RCC 7860 (cell line): ENCODE results near the gene APBB1IP.
A peak's percentile ranks its signal among the peaks of the same experiment; 100 is the strongest.
"Not testable (repeated sequence)": the region's sequence is repeated elsewhere in the genome, so short reads cannot be mapped to it uniquely, and the experiment has no call there.

Source experiments
- DNase-seq: peaks from one replicate; pipeline ENCODE4 v3.0.0-alpha.2; 2015; ENCODE audit warnings: low spot score
- FAIRE-seq: peaks from 2 replicates; lab custom pipeline; 2012; peaks lifted over from hg19 to GRCh38; lab: Jason Lieb, UNC

Gene APBB1IP, protein sequence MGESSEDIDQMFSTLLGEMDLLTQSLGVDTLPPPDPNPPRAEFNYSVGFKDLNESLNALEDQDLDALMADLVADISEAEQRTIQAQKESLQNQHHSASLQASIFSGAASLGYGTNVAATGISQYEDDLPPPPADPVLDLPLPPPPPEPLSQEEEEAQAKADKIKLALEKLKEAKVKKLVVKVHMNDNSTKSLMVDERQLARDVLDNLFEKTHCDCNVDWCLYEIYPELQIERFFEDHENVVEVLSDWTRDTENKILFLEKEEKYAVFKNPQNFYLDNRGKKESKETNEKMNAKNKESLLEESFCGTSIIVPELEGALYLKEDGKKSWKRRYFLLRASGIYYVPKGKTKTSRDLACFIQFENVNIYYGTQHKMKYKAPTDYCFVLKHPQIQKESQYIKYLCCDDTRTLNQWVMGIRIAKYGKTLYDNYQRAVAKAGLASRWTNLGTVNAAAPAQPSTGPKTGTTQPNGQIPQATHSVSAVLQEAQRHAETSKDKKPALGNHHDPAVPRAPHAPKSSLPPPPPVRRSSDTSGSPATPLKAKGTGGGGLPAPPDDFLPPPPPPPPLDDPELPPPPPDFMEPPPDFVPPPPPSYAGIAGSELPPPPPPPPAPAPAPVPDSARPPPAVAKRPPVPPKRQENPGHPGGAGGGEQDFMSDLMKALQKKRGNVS

DNA sequence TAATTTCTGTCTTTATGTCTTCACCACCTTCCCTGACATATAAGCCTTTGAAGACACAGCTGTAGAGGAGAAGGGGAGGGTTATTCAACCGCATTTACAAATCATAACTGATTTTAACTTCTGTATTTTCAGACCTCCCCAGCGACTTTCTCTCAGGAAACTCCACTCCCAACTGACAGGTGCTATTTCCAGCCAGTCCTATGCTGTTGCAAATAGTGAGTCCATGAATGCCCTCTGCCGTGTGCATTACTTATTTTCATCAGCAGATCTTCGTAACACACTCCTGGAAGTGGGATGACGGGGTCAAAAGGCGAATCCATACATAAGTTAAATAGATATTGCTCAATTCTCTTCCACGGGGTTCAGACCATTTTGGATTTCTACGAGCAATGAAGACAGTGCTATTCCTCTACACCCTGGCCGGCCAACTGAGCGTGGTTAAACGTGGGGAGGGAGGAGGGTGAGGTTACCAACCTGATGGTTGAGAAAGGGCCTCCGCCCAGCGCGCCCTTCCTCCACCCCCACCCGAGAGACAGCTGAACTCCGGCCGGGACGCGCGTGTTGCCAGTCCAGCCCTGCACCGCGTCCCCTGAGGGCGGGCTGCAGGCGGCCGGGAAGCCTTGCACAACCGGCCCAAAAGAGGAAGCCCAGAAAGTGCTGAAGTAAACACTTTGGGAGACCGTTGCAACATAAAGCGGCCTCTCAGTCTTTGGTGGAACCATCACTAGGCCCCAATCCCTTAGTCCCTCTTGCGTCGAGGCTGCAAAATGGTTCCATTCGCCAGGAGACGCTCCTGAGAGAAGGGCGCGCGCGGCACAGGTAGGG lies at the start of gene APBB1IP:
APBB1IP (plus strand) TSS at position 705 of the 825 bp plus-strand sequence. CDS start 53,986 bp downstream, outside the sequence.
- DNase-seq = peak; percentile 53
- peak; percentile 42 for FAIRE-seq

DNA sequence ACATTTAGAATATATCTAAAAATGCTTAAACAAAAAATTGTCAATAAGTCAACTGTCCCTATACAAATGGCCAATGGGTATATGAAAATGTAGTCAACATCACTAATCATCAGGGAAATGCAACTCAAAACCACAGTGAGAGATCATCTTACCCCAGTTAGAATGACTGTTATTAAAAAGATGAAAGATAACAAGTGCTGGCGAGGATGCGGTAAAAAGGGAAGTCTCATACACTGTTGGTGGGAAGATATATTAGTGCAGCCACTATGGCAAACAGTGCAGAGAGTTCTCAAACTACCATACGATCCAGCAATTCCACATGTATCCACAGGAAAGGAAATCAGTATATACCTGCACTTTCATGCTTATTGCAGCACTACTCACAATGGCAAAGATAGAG lies 48.6 kb upstream of the APBB1IP start:
- FAIRE-seq (no peak), DNase-seq (no peak)

DNA sequence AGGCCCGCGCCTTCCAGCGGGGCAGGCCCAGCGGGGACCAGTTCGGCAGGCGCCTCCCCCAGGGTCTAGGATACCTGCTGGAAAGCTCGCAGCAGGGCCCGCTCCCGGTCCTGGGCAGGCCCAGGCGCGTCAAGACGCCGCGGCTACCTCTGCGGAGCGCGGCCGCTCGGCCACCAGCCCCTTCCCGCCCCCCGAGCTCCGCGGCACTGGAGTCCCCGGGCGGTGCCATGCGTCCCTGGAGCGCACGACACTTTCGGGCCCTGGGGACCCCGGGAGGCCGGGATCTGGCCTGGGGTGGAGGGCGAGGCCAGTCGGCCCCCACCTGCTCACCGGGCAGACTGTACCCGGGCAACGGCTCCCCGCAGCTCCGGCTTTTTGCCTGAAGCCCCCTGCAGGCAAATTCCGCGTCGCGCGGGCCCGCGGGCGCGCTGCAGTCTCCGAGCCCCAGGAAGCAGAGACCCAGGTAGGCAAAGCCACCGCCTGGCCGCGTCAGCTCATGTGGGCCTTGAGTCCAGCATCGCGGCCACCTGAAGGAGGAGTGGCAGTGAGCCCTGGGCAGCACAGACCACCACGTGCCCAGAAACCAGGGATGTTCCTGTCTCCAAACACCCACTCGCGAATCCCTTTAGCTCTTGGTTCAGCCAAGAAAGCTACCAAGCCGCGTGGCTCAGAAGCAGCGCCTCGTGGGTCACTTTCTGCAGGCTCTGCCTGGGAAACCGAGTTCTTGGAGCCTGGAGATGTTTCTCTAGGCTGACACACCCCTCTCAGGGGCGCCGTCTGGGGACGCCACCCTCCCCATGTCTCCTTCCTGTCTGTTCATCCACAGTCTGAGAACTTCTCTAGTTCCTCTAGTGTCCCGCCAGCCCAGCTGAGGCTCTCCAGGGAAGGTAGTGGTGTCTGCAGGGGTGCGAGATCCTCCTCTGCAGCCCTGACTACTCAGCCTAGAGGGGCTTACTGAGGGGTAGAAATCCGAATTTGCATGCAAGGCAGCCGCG lies 46.1 kb upstream of the APBB1IP start:
- FAIRE-seq (no peak), DNase-seq (no peak)

DNA sequence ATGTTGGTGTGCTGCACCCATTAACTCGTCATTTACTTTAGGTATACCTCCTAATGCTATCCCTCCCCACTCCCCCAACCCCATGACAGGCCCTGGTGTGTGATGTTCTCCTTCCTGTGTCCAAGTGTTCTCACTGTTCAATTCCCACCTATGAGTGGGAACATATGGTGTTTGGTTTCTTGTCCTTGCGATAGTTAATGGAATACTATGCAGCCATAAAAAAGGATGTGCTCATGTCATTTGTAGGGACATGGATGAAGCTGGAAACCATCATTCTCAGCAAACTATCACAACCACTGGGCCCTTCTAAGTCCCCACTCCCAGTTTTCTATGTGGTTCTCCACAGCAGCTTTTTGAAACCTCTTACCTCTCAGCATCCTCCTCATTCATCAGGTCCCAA lies 39.8 kb upstream of the APBB1IP start:
- DNase-seq, FAIRE-seq: not testable (repeated sequence)

DNA sequence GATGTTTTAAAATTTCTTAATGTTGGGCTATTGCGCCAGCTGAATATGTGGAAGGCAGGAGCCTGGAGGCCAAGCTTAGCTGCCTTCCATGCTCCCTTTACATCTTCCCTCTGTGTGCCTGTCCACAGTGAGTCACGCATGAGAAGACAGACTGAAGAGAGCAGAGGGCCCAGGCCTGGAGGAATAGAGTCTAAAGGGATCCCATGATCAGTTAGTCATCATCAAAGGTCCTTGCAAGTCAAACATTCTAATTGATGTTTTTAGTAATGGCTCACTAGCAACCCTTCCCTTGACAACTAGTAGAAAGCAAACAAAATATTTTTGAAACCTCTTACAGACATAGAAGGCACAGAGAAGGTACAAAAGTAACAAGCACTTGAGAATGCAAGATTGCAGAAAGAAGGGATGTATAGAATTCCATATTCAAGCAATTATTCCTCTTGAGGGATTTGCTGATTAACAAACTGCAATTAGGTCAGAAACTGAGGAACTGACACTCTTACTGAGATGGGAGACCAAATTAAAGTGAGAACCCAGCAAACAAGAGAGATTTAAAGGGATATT lies 30.7 kb upstream of the APBB1IP start:
- DNase-seq (peak; percentile 97), FAIRE-seq (peak; percentile 97)

DNA sequence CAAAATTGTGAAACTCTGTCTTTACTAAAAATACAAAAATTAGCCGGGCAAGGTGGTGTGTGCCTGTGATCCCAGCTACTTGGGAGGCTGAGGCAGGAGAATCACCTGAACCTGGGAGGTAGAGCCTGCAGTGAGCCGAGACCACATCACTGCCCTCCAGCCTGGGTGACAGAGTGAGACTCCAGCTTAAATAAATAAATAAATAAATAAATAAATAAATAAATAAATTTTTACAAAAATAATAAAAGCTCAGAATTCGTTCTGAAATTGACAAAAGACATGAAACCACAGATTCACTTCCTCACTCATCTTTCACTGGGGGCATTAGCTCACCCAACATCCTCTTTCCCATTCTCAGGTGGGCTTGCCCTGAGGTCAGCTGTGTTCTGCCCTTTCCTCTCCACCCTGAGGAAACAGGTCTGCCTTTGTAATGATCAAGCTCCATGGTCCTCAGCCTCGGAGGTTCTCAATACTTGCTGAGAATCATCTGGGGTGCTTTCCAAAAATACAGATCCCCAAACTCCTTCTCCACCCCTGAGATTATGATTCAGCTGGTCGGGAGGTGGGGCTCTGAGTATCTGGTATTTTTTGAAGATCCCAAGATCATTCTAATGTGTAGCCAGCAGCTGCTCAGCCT lies 29.2 kb upstream of the APBB1IP start:
- no peak for FAIRE-seq

DNA sequence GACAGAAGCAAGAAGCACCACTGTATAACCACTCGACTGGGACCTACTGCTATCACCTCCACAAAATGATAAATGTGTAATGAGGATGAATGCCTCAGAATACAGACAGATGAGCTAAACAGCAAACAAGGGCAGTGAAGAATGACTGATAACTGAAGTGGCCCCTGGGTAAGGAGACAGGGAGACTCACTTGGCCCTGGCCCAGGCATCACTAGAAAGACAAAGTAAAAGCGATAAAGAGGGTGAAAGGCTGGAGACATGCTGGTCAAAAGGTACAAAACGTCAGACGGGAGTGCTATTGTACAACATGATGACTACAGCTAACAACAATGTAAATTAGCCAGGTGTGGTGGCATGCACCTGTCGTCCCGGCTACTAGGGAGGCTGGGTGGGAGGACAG lies 27.8 kb upstream of the APBB1IP start:
- DNase-seq = no peak
- FAIRE-seq = no peak

More for the DNA sequence above, 29.2 kb upstream of the APBB1IP start:
- DNase-seq = no peak

DNA sequence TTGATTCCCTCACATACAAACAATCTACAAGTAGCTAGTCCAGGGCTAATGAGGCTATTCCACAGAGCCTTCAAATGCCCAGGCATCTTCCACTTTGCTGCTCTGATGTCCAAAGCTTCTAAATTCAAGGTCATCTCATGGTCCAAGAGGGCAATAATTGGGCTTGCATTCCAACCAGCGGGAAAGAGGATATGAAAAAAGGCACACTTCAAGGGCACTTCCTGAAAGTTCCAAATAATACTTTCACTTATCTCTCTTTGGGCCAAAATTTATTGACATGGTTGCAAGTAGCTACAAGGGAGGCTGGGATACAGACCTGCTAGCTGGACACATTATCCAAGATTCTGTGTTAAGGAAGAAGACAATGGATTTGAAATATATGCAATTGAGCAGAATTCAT lies 25.2 kb upstream of the APBB1IP start:
- FAIRE-seq = no peak
- no peak for DNase-seq

DNA sequence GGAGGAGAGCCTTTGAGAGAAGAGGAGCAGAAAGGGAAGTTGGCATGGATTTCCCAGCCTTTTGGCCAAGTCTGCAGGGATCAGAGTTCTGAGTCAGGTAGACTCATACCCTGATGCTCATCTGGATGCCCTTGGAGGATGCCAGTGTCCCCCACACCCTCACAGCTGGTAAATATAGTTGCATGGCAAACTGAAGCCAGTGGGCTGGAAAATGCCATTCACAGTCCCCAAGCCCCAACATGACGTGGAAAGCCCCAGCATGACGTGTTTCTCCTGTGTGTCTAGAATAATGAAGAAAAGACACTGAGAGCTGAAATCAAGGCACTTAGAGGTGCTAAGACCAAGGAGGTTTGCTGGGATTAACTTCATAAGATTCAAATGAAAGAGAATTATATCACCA lies 24.8 kb upstream of the APBB1IP start:
- DNase-seq (no peak), FAIRE-seq (no peak)

DNA sequence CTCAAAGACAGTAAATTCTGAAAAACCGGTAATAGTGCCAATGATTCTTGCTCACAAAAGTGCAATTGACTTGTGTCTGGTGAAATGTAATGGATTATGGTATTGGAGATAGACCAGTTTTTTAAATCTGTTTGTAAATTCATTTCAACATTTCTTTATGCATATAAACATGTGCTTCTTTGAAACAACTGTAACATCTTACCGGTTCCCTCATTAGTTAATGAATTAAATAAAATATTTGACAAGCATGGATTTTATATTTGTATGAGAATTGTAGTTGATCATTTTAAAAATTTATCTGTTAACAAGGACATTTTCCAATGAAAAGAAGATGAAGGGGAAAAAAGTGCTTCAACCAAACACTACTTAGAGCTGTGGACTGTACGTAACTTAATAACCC lies 21.0 kb upstream of the APBB1IP start:
- DNase-seq (no peak), FAIRE-seq (no peak)

DNA sequence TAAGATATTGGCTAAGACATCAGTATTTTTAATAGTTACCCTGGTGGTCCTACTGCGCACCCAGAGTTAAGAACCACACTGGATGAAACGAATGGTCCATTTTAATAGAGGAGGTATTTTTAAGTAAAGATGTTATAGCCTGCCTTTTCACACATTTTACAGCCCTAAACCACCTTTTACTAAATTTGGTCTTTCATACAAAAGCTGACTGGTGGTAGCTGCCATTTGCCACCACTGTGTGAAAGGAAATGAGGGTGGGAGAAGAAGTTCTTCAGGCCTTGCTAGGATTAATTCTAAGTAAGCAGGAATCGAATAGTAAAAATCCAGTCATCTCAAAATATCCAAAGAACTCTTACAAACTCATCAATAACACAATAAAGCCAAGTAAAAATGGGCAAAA lies 15.2 kb upstream of the APBB1IP start:
- FAIRE-seq = no peak
- DNase-seq = no peak

DNA sequence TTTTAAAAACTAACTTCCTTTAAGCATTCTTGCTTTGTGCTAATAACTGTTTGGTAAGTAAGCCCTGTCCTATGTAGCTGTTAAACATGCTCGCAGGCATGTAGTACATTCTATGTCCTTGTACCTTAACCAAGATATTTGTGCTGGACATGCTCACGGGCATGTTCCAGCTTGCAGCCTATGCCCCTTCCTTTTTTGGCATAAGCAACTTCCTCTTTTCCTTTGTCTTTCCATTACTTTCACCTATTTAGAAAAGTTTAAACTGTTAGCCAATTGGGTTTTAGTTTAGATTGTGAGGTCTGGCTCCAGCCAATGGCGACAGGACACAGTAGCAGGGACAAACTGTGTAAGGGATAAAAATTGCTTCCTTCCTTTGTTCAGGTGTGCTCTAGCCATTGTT lies 14.4 kb upstream of the APBB1IP start:
- FAIRE-seq (no peak), DNase-seq (no peak)

DNA sequence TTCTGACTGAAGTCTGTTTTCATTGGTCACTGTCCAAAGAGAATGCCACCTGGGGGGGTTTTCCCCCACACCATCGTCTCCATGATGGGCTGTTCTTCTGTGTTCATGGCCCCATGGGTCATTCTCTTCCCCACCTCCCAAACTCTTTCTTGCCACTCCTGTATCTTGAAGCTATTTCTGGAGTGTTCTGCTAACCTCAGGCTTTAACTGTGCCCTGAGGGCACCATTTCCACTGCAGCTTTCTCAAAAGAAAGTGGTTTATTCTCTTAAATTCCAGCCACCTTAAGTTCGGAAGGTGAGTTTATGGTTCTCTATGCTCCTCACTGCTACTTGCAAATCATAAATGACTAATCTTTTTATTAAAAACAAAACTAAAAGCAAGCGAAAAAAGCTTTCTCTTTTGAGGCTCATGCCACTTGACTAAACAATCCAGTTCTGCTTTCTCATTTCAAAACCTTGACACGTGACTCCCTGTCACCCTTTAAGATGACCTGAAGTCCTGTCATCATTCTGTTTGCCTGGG lies 7.4 kb upstream of the APBB1IP start:
- DNase-seq (no peak), FAIRE-seq (no peak)

DNA sequence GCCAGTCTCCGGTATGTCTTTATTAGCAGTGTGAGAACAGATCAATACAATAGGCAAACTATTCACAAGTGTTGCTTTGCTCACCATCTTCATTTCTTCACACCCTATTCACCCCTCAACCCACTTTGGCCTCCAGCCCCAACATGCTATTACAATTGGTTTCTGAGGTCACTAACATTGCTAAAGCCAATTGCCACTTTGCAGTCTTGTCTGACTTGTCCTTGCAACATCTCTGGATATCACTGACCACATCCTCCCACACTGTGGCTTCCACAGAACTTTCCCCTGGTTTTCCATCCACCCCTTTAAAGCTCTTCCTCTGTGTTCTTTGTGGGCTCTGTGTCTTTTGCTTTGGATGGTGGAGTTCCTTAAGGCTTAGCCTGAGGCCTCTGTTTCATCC lies 5.2 kb upstream of the APBB1IP start:
- FAIRE-seq = no peak

DNA sequence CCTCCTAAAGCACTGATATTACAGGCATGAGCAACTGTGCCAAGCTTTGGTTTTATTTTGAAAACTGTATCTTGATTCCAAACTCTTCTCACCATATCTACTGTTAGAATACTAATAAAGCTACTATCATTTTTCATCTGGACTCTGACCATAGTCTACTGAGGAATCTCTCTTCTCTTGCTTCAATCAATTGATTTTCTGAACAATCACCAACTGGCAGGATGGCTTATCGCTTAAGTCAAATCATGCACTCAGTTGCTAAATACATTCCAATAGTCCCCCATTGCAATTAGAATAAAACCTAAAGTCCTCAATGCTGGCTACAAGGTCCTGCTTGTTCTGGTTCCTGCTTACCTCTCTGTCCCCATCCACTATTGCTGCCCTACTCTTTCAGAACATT lies 2.3 kb upstream of the APBB1IP start:
- DNase-seq (no peak), FAIRE-seq (no peak)

More for the DNA sequence above, 5.2 kb upstream of the APBB1IP start:
- peak; percentile 12 for DNase-seq

DNA sequence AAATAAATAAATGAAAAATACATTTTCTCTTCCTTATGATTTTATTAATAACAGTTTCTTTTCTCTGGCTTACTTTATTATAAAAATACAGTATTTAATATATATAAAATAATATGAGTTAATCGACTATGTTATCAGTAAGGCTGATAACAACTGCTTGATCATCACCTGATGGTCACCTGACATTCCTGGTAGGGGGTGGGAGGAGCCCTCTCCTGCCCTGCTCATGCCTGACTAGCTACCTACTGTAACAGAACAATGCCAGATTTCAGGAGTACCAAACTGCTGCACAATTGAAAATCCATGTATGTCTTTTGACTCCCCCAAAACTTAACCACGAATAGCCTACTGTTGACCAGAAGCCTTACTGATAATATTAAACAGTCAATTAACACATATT lies 1.3 kb upstream of the APBB1IP start:
- FAIRE-seq (peak; percentile 70), DNase-seq (no peak)

DNA sequence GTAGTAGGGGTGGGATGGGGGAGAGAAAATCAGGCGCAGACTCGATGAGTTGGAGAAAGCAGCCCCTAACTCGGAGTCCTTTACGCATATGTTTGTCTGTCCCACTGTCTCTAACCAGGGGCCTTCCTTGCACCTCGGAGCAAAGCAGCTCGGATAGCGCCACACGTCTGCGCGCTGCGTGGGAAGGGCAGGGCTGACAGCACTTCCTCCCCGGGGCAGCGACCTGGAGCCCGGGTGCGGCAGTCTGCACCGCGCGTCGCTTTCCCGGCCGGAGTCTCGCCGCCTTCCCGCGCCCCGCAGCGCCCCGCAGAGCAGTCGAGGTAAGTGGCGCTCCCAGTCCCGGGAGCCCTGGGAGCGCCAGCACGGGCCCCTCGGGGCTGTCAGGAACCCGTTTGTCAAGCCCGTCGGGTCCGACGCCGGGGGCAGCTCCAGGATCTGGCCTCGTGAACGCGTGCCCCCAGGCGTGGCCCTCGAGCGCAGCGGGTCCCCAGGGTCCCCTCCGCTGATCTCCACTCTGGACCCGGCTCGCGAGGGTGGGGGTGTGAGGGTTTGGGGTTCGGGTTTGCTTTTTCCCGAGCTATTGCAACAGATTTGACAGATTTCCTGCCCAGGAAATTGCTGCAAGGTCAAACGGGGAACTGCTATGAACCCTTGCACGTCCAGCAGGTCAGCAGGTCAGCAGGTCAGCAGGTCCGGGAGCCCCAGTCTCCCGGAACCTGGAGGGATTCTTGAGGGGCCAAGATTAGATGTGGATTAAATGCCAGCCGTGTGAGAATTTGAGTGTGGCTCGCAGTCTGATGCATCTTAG lies 597 bp downstream of the APBB1IP start:
- peak; percentile 49 for DNase-seq
- no peak for FAIRE-seq

DNA sequence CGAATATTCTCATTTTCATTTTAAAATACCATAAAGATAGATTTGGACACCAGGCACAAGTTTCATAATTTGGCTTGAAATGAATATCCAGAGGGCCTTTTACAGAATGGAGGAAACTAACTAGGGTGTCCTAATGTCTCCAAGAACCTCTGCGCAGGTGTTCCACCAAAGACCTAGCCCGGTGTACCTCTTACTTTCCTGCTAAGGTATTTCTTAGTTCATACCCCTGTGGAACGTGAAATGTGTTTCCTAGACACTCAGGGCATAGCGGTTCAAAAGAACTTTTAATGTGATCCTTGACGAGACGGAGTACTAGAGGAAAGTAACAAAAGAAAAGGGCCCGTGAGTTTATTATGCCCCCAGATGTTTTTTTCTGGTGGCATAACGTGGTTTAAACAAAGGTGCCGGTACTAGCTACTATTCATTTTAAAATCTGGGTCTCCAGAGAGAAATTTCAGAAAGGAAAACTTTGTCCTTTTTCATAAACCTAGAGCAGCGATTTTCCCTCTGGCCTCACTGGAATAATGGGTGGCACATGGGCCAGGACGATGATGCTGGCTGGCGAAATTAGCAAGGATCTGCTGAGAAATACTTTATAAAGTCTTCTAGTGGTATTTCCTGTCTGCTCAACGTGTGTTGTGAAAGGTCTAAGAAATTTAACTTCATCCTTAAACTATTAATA lies 1.4 kb downstream of the APBB1IP start:
- DNase-seq (peak; percentile 21), FAIRE-seq (peak; percentile 44)
